H1 (cell line): ENCODE results near the gene OOSP2.

ENCODE experiments used
- CTCF ChIP-seq, 3 experiments: IDR thresholded peaks; 1 replicate in 2 of 3; 2 replicates in 1 of 3; pipeline versions ENCODE4 v1.5.1 to v1.6.1; 2011; ENCODE audit warnings: low read length in 3 of 3, mild to moderate bottlenecking in 3 of 3, inconsistent platforms in 2 of 3, low read depth in 1 of 3, moderate library complexity in 1 of 3; ENCODE audit not compliant: insufficient read depth in 1 of 3; ENCODE audit errors: control extremely low read depth in 1 of 3
- JUN ChIP-seq: IDR thresholded peaks from 2 replicates; pipeline ENCODE4 v1.6.1; 2011; ENCODE audit warnings: low read depth, mild to moderate bottlenecking, improper control_type of control experiment, low read length

- no peak for TF ChIP-seq JUN
- TF ChIP-seq CTCF (IDR thresholded peaks at IDR 0.05; ENCODE audit: control extremely low read depth in 1 of 3, insufficient read depth in 1 of 3, low read depth in 1 of 3, low read length in 3 of 3), result no peak
Observed at GRCh38 chr11:59990421-59990820, 49.8 kb upstream of the OOSP2 start.
